GM19397 (cell line): ENCODE results near the gene NTNG2.

Source experiments
- ATAC-seq: cut with Tn5 transposase; IDR thresholded peaks from one replicate; pipeline ENCODE4 v1.9.1; 2021; ENCODE audit warnings: mild to moderate bottlenecking, moderate library complexity; ENCODE audit not compliant: unreplicated experiment

The NTNG2 gene

DNA sequence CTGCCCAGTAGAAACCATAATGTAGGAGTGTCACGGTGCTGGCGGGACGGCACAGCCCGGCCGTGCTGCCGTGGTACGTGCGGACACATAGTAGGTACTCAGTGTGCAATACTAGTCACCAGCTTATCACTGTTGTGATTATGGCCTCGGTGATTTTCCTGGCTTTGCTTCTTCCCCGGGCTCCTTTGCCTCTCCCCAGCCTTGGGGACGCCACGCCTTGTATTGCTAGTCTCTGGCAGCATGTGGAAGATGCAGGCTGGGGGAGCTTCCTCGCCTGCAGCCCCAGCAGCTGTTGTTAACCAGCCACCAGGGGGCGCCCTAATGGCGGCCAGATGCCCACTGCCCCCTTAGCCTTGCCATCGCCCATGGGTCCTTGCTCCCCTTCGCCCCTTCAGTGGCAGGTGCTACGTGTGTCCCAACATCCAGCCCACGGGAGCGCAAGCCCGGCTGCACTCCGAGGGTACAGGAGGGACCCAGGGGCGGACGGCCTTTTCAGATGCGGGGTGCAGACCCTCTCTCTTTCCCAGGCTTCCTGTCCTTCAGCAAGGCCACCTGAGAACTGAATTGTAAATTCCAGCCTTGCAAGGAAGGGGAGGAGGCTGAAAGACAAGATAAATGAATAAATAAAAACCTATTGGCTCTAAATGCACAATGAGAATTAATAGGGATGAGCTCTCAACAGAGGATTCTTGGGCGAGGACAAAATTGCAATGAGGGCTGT is 8.0 kb downstream of the NTNG2 start:
- ATAC-seq, result no peak

DNA sequence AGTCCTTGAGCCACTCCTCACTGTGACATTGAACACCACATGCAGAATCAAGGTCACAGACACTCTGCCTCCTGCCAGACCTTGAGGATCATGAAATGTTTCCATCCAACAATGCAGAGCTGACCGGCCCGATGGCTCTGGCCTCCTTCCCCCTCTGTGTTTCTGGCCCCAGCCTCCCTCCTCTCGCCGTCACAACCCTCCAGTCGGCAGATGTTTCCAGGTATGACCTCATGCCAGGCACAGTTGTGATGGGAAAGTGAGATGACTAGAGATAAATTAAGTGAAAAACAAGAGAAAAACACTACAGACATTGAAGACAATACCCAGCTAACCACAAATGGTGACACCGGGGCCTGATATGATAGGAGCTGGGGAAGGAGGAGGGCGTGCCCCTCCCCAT is 9.8 kb downstream of the NTNG2 start:
- ATAC-seq, result no peak

DNA sequence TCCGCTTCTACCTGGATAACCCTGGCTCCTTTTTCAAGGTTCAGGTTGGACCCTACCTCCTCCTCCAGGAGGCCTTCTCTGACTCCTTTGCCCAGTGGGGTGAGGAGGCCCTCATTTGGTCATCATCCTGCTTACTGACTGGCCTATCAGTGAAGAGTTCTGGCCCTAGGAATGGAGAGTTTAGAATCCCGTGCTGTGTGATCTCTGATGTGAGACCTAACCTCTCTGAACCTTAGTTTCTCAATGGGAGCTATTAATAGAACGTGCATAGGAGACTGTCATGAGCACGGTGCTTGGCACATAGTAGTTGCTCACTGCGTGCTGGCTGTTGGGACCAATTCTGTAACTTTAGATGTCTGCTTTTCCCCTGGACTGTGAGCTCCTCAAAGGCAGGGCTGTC is 10.3 kb downstream of the NTNG2 start:
- no peak for ATAC-seq

DNA sequence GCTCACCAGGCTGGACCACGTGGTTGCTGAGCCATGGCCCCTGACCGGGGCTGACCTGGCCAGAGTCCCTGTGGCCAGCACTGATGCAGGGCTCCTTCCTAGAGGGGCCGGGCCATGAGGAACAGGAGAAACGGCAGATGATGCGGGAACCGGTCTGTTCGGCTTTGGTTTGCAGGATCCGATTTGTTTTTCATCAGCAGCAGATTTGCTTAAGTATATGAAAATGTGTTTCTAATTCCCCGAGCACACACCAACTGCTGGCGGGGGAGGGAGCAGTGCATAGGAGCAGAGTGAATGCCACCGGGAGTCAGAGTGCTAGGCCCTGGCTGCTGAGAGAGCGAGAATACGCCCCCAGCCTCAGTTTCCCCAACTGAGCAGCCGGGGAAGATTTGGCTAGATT is 13.6 kb downstream of the NTNG2 start:
- no peak for ATAC-seq

DNA sequence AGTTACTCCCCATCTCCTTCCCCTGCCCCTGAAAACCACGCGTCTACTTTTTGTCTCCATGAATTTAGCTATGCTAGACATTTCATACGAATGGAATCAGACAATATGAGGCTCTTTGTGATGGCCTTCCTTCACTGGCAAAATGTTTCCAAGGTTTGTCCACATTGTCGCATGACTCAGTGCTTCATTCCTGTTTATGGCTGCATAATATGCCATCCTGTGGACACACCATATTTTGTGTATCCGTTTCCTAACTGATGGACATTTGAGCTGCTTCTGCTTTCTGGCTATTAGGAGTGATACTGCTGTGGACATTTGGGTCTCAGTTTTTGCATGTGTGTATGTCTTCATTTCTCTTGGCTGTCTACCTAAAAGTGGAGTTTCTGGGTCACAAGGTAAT is 14.5 kb downstream of the NTNG2 start:
- ATAC-seq, result no peak

DNA sequence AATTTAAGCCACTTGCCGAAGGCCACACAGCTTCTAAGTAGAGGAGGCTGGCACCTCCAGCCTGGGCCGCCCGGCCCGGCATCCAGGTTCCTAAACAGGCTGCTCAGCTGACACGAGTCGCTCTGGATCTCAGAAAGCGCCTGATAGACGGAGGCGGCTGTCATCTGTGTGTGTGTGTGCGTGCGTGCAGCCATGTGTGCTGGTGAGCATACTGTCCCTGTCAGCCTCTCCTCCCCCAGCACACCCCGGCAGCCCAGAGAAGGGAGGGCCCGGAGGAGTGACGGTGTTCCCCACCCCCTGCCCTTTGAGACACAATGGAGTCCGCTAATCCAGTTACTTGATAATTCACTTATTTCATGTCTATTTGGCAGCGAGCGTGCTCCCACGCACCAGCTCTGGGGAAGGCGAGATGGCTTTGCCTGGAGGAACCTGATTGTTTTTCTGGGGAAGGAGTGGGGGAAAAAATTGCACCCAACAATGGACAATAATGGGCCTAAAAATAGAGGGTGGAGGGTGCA is 20.0 kb downstream of the NTNG2 start:
- ATAC-seq, result no peak

DNA sequence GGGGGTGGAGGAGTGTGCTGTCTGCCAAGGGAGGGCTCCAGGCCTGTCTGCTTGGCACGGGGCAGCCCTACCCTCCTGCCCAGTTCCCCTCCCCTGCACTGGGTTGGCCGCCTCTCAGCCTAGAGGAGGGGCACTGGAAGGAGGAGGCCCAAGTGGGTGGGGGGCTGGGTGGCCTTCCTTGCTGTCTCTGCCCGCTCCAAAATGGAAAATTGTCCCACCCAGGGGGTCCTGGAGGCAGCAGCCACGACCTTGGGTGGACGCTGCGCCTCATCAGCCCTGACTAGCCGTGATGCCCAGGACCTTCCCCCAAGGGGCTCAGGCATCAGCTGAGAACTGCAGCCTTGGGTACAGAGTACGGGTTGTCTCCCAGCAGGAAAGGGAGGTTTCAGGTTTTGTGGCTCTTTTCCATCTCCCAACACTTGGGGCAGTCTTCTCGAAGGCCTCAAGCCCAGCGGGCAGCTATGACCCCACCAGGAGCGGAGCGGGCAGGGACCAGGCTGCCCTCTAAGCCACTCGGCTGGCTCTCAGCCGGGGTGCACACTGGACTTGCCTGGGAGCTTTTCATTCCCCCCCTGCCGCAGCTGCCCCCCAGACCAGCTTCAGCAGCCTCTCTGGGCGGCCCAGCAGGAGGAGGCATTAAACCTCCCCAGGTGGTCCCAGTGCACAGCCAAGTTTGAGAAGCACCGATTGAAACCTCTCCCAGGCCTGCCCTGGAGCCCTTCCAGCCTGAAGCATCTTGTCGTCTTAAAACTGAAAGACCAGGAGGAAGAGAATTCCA is 20.6 kb downstream of the NTNG2 start:
- no peak for ATAC-seq

DNA sequence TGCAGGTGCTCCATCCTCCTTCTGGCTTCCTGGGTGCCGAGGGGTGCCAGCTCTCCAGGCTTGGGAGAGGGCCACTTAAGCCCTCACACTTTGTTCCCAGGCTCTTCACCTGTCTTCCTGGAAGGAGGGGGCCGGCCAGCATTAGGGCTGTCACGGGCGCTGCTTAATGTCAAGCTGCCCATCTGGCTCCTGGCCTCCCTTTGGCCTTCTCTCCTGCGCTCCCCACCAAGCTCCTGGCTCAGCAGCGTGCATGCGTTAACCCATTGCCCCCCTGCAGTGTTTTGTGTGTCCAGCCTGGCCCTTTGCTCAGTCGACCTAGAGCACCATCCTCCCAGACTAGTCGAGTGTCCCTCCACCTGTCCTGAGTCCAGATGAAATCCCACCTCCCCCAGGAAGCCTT is 21.3 kb downstream of the NTNG2 start:
- no peak for ATAC-seq

DNA sequence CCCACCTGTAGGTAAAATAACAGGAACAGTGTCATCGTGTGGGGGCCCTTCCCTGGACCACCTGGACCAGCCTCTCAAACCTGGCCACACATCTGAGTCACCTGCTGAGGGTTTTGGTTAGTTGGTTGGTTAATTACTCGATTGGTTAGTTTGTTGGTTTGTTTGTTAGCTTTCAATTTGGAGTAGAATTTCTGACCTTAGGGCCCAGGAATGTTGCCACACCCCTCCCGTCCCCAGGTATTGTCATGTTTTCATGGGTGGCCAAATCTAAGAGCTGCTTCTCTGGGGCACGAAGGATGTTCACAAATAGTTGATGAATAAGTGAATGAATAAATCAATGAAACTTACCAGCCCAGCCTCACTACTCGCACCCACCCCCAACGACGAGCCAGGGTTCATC is 21.9 kb downstream of the NTNG2 start:
- ATAC-seq, result no peak

DNA sequence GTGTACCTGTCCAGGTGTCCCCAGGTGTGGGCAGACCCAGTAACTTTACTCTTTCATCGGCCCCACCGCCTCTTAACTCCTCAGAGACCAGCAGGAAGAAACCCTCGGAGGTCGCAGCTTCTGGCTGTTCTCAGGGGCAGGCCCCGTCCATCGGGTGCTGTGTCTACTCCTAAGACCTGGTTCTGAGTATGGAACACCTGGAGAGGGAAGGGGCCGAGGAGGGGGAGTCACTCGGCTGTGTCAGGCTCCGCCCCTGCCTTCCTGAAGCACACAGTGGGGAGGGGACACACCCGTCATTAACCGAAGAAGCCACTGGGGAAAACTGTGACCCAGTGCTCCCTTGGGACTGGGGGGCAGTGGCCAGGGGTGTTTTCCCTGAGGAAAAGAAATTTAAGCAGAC is 22.3 kb downstream of the NTNG2 start:
- ATAC-seq, result no peak

DNA sequence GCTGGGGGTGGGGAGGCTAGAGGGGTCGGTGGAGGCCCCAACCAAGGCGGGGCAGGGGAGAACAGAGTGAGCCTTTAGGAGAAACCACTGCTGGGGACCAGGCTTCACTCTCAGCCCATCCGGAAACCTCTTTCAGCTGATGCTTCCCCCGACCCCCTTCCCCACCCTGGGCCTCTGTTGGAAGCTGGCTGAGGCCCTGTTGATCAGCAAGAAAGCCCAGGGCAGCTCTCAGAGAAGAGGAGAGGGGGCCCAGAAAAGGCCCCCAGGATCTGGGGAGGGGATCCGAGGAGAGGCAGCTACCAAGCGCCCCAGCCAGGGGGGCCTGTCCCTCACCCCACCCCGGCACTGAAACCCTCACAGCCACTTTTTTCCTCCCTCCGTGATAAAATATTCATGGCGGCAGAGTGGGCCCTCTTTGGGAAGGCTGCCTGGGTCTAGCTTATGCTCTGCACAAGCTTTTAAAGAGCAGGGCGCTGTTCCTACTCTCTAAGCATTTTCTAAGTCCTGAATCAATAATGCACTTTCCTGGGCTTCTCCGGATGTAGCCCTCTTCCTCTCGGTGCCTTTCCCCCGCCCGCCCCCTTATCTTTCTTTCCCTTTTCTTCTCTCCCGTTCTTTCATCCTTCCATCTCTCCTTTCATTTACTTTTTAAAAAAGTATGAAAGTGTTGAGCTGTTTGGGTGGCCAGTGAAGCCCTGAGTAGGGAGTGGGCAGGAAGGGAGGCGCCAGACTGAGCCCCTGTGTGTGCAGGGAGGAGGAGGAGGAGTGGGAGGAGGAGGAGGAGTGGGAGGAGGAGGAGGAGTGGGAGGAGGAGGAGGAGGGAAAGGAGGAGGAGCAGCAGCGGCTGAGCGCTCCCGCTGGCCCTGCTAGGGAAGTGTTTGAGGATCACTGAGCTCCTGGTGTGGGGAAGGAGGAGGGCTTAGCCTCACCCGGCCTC is 23.5 kb downstream of the NTNG2 start:
- no peak for ATAC-seq

DNA sequence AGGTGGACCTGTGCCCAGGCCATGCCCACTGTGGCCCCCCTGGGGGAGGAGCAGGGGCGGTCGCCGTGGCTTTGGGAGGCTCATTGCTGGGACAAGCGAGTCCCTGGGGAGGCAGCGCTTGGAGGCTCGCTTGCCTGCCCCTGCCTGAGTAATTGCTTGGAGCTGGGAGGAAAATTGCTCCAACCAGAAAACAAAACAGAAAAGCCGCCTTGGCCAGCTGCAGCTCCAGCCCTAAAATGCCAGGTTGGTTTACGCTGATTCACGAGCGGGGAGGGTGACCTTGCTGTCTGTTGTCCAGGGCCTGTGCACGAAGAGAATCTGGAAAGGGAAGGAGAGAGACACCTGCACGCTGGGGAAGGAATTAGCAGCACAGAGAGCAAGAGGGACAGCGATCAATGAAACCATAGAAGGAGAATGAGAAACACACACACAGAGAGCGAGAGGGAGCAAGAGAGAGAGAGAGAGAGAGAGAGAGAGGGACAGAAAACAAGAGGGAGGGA is 25.3 kb downstream of the NTNG2 start:
- no peak for ATAC-seq

DNA sequence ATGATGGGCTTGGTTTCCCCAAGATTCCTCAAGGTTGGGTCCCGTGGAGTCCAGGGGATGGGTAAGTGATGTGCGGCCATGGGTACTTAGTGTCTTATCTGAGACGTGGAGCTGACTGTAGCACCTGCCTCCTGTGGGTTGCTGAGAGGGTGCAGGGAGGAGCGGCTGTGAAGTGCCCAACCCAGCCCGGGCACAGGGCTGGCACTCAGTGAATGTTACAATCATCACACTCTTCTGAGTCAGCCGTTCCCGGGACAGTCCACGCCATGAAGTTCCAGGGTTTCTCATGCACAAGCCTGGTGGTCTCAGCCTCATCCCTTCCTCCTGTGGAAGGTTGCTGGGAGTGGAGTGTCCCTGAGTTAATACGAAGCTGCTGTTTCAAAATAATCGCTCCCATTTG is 29.1 kb downstream of the NTNG2 start:
- ATAC-seq, result no peak

DNA sequence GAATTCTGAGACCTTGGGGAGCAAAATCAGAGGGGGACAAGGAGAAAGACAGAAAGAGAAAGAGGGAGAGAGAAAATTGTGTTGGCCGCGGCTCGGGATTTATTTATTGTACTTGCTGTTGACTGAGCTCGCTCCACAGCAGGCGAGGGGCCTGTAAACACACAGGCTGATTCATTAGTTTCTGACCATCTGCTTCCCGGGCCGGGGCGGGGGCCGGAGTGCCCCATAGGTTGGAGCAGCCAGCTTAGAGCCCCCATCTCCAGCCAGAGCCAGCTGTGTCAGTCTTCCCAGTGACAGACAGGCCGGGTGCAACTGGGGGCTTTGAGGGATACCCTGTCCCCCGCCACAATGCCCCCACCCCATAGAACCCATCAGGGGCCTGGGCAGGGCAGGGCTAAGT is 30.9 kb downstream of the NTNG2 start:
- no peak for ATAC-seq

DNA sequence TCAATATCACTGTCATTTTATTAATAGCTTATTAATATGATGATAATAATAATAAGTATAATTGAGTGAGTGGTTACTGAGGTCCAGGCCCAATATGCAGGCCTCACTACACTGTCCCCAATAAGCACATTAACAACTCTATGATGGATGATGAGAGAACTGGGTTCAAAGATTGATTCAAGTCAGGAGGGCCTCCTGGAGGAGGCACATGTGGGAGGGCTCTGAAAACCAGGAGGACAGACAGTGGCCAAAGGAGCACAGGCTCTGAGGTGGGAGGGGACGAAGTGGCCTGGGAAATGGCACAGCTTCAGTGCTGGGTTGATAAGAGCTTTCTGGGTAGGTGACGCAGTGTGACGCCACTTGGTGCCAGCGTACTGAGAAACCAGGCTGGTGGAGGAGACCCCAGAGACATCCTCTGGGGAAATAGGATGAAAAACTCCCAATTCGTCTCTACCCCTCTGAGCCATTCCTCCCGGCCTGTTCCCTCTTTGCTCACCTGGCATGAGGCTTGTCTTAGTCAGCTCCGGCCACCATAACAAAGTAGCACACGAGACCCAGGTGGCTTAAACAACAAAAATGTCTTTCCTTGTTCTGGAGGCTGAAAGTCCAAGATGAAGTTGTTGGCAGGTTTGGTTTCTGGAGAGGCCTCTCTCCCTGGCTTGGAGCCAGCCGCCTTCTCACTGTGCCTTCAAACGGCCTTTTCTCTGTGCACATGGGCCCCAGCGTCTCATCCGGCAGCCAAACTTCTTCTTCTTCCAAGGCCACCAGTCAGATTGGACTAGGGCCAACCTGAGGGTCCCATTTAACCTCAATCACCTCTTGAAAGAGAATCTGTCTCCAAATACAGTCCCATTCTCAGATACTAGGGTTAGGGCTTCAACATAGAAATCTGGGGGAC is 31.6 kb downstream of the NTNG2 start:
- no peak for ATAC-seq

DNA sequence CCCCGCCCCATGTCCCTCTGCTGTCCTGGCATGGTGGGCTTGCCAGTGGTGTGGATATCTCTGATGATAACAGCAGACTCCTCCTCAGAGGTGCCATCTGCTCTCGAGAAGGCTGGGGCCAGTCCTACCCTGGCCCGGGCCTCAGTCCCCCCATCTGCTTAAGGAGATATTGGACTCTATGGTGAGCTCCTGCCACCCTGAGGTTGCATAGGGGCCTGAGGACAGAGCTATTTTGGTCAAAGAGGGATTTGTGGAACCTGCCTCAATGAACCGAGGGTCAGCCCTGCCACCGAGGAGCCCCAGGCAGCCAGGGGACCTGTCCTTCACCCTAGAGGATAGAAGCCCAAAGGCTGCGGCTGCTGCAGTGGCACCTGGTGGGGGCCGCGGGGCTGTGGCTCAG is 32.6 kb downstream of the NTNG2 start:
- no peak for ATAC-seq

DNA sequence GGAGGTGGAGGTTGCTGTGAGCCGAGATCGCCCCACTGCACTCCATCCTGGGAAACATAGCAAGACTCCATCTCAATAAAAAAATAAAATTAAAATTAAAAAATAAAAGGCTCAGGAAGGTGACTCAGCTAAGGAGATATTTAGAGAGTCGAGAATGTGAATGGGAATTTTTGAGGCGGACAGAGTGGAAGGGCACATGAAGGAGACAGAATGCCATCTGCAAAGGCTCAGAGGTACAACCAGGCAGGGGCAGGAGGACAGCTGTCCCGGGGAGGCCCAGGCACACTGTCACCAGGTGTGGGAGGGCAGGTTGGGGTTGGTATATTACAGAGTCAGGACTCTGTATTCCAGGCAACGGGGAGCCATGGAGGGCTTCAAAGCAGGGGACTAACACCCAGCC is 35.5 kb downstream of the NTNG2 start:
- ATAC-seq, result no peak

DNA sequence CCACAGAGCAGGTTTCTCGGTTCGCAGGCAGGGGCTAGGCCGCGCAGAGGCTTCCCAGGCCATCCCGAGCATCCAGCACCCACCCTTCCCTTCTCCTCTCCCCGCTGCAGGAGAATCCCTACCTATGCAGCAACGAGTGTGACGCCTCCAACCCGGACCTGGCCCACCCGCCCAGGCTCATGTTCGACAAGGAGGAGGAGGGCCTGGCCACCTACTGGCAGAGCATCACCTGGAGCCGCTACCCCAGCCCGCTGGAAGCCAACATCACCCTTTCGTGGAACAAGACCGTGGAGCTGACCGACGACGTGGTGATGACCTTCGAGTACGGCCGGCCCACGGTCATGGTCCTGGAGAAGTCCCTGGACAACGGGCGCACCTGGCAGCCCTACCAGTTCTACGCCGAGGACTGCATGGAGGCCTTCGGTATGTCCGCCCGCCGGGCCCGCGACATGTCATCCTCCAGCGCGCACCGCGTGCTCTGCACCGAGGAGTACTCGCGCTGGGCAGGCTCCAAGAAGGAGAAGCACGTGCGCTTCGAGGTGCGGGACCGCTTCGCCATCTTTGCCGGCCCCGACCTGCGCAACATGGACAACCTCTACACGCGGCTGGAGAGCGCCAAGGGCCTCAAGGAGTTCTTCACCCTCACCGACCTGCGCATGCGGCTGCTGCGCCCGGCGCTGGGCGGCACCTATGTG is 36.1 kb downstream of the NTNG2 start:
- no peak for ATAC-seq

DNA sequence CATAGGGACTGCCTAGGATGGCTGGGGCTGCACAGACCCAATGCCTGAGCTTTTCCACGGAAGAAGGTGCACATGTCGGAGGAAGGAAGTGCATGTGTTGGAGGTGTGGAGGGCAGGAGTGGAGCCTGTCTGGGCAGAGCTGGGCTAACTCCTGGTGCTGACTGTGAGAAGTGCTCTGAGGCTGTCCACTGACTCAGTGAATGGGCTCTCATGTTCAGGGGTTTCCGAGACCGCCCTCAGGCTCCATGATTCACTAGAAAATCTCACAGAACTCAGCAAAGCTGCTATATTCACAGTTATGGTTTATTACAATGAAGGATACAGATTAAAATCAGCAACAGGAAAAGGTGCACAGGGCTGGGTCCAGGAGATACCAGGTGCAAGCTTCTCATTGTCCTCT is 37.2 kb downstream of the NTNG2 start:
- ATAC-seq, result no peak

DNA sequence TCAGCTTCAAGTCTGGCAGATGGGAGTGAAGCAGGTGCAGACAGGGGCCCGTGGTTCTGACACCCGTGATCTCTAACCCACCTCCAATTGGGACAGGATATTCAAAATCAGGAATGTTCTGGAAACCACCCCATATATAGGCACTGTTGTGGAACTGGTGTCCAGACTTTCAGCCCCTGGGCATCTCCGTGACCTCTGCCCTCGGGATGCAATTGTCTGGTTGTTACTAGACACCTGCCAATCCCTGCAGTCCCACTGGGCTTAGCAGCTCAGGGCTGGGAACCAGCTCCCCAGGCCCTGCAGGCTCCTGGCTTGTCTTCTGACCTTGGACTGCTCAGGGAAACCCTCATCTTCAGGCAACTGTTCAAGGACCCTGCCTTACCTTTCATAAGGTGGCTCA is 38.8 kb downstream of the NTNG2 start:
- no peak for ATAC-seq
